ENCODE data around the gene CDK2AP2.

DNA sequence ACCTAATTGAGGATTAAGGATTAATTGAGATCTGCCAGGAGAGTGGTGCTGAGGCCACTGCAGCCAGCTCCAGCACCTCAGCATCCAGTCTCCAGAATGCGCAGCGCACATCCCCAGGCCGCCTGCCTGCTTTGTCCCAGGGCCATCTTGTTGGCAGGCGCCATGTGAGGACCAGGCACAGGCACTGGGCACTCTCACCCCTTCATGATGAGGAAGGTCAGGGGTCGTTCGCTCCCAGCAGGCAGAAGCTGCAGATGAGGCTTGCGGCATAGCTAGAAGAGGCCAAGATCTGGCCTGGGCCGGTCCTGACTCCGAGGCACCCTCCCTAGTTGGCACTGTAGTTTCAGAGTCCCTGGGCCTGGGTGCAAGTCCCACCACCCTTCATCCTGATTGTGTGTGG, 8.8 kb upstream of the CDK2AP2 start:
- no peak for TF ChIP-seq POLR2A (IDR thresholded peaks at IDR 0.05)
- TF ChIP-seq, protein P1, sequence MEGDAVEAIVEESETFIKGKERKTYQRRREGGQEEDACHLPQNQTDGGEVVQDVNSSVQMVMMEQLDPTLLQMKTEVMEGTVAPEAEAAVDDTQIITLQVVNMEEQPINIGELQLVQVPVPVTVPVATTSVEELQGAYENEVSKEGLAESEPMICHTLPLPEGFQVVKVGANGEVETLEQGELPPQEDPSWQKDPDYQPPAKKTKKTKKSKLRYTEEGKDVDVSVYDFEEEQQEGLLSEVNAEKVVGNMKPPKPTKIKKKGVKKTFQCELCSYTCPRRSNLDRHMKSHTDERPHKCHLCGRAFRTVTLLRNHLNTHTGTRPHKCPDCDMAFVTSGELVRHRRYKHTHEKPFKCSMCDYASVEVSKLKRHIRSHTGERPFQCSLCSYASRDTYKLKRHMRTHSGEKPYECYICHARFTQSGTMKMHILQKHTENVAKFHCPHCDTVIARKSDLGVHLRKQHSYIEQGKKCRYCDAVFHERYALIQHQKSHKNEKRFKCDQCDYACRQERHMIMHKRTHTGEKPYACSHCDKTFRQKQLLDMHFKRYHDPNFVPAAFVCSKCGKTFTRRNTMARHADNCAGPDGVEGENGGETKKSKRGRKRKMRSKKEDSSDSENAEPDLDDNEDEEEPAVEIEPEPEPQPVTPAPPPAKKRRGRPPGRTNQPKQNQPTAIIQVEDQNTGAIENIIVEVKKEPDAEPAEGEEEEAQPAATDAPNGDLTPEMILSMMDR (IDR thresholded peaks at IDR 0.05) = no peak

Measured in body of pancreas (tissue), 4 donors.